ENCODE results near the gene ATP9B. TPM values are rescaled to one million over a fixed set of nuclear protein-coding genes. Genes with fewer than 3 reads are reported as not detected.

The ATP9B gene
- total RNA-seq, 1 donor = 29.3 TPM

DNA sequence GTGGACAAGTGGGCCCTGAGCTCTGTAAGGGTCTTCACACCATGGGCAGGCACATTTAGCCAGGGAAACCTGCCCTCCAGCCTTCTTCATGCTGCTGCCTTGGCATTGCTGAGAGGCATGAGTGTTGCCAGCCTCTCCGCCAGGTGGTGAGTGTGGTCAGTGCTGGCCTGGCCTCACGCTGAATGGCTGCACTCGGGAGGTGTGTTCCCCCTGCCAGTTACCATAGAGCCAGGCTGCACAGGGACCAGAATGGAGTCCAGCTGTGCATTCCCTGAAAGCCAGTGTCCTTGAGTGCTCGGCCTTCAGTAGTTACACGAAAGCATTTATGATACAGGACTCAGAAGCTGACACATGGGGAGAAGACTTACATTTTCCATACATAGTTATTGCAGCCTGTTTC, 139.7 kb downstream of the ATP9B start:
- Histone ChIP-seq H4K20me1 (ENCODE audit: insufficient read depth, low read length) (no peaks in the 10 kb centered on the region), H3K27me3 (ENCODE audit: insufficient read depth, low read length) (no peaks in the 10 kb centered on the region), H3K79me2 (ENCODE audit: insufficient read depth, low read length) (no peaks in the 10 kb centered on the region), H3K4me3 (ENCODE audit: insufficient read depth, low read length) (no peak overlapping the region), H3K4me2 (ENCODE audit: insufficient read depth, low read length) (no peak overlapping the region), H3K9me3 (ENCODE audit: low read depth, low read length) (no peaks in the 10 kb centered on the region), H3K36me3 (ENCODE audit: insufficient read depth, low read length) (no peaks in the 10 kb centered on the region), H2AFZ (ENCODE audit: low read length) (no peak overlapping the region), H3K4me1 (ENCODE audit: insufficient read depth, low read length) (no peaks in the 10 kb centered on the region), H3K27ac (ENCODE audit: low read depth, low read length) (no peak overlapping the region)
- no peak for DNase-seq (ENCODE audit: insufficient read length, low spot score, missing footprints)
- TF ChIP-seq, protein P1, sequence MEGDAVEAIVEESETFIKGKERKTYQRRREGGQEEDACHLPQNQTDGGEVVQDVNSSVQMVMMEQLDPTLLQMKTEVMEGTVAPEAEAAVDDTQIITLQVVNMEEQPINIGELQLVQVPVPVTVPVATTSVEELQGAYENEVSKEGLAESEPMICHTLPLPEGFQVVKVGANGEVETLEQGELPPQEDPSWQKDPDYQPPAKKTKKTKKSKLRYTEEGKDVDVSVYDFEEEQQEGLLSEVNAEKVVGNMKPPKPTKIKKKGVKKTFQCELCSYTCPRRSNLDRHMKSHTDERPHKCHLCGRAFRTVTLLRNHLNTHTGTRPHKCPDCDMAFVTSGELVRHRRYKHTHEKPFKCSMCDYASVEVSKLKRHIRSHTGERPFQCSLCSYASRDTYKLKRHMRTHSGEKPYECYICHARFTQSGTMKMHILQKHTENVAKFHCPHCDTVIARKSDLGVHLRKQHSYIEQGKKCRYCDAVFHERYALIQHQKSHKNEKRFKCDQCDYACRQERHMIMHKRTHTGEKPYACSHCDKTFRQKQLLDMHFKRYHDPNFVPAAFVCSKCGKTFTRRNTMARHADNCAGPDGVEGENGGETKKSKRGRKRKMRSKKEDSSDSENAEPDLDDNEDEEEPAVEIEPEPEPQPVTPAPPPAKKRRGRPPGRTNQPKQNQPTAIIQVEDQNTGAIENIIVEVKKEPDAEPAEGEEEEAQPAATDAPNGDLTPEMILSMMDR (IDR thresholded peaks at IDR 0.05; ENCODE audit: extremely low read depth, low read depth, low read length) = no peak

DNA sequence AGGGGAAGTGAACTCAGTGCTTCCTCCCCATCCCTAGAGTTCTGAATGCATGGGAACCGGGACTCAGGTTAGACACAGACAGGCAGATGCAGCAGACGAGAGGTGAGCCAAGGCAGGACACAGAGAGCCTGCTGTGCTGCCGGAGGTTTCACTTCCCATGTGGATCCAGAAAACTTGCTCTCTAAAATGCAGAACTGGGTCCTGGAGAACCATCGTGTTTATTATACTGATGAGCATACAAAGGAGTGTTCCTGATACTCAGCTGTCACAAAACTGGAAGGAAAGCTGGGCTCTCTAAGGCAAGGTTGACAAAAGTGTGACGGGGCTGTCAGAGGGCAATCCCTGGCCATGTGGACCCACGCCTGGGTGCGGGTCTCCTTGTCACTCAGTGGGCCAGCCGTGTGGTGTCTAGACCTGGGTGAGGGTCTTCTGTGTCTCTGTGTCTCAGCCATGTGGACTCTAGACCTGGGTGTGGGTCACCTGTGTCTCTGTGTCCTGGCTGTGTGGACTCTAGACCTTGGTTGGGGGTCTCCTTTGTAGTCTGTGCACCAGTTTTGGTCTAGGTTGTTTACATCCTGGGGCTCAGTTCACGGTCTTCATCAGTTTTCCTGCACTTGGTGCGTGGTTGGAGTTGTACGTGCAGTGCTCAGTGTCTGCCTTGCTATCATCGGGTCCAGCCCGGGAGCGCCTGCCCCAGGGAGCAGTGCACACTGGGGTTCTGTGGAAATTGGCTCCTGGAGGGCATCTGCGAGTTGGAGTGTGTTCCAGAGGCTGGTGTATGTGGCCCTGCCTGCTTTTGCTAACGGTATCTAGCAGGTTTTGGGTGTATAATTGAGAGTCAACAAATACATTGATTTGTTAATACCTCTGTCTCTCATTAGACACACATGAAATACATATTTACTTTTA, 141.1 kb downstream of the ATP9B start:
- H3K9me3 ChIP-seq (ENCODE audit: low read depth, low read length) = no peaks in the 10 kb centered on the region
- H3K36me3 ChIP-seq (ENCODE audit: insufficient read depth, low read length) = no peaks in the 10 kb centered on the region
- no peak overlapping the region for H3K4me3 ChIP-seq (ENCODE audit: insufficient read depth, low read length)
- H3K27ac ChIP-seq (ENCODE audit: low read depth, low read length) = no peak overlapping the region
- TF ChIP-seq, protein P1 (IDR thresholded peaks at IDR 0.05; ENCODE audit: extremely low read depth, low read depth, low read length) = no peak
- no peak overlapping the region for H3K4me2 ChIP-seq (ENCODE audit: insufficient read depth, low read length)
- no peaks in the 10 kb centered on the region for H3K27me3 ChIP-seq (ENCODE audit: insufficient read depth, low read length)
- no peak overlapping the region for H2AFZ ChIP-seq (ENCODE audit: low read length)
- no peaks in the 10 kb centered on the region for H3K4me1 ChIP-seq (ENCODE audit: insufficient read depth, low read length)
- no peaks in the 10 kb centered on the region for H3K79me2 ChIP-seq (ENCODE audit: insufficient read depth, low read length)
- no peak for DNase-seq (ENCODE audit: insufficient read length, low spot score, missing footprints)
- H4K20me1 ChIP-seq (ENCODE audit: insufficient read depth, low read length) = no peaks in the 10 kb centered on the region

DNA sequence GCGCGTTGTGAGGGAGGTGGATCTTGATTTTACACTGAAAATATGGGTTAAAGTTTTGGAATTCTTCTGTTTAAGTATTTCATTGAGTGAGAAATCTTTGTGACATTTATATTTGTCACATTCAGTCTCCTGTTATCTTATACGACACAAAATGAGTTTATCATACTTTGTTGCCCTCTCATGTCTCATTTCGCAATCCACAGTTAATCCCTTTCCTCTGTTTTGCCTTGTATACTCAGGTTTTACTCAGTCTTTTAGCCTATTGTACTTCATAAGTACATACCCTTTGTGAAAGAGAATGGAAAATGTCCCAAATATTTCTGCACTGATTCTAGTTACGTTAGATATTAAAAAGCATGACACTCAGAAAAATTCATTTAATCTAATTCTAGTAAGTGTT, 142.7 kb downstream of the ATP9B start:
- no peak for DNase-seq (ENCODE audit: insufficient read length, low spot score, missing footprints)
- Histone ChIP-seq H3K4me3 (ENCODE audit: insufficient read depth, low read length) (no peak overlapping the region), H3K4me2 (ENCODE audit: insufficient read depth, low read length) (no peak overlapping the region), H3K36me3 (ENCODE audit: insufficient read depth, low read length) (no peaks in the 10 kb centered on the region), H3K79me2 (ENCODE audit: insufficient read depth, low read length) (no peaks in the 10 kb centered on the region), H4K20me1 (ENCODE audit: insufficient read depth, low read length) (no peaks in the 10 kb centered on the region), H3K27ac (ENCODE audit: low read depth, low read length) (no peak overlapping the region), H3K9me3 (ENCODE audit: low read depth, low read length) (no peaks in the 10 kb centered on the region), H3K27me3 (ENCODE audit: insufficient read depth, low read length) (no peaks in the 10 kb centered on the region), H2AFZ (ENCODE audit: low read length) (no peak overlapping the region), H3K4me1 (ENCODE audit: insufficient read depth, low read length) (no peaks in the 10 kb centered on the region)
- TF ChIP-seq, protein P1 (IDR thresholded peaks at IDR 0.05; ENCODE audit: extremely low read depth, low read depth, low read length) = no peak

DNA sequence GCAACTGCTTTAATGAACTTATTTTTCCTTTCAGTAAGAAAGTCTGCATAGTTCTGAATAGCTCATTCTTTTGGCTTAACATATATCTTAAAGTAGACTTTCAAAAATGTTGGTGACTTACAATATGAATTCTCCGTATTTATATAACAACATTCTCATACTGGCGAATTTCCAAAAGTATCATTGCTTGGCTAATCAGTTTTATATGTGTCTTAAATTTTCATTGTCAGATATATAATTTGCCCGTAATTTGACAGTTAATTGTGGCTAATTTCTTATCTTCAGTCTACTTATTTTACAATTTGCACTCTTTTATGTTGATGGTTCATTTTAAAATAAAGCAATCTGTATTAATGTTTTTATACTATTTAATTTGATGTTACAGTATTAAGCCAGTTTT, 144.9 kb downstream of the ATP9B start:
- no peaks in the 10 kb centered on the region for H3K79me2 ChIP-seq (ENCODE audit: insufficient read depth, low read length)
- DNase-seq (ENCODE audit: insufficient read length, low spot score, missing footprints) = no peak

More for the DNA sequence above, 144.9 kb downstream of the ATP9B start:
- TF ChIP-seq, protein P1 (IDR thresholded peaks at IDR 0.05; ENCODE audit: extremely low read depth, low read depth, low read length) = no peak
- Histone ChIP-seq H3K27ac (ENCODE audit: low read depth, low read length) (no peak overlapping the region), H2AFZ (ENCODE audit: low read length) (no peak overlapping the region), H4K20me1 (ENCODE audit: insufficient read depth, low read length) (no peaks in the 10 kb centered on the region), H3K4me3 (ENCODE audit: insufficient read depth, low read length) (no peak overlapping the region), H3K4me1 (ENCODE audit: insufficient read depth, low read length) (no peaks in the 10 kb centered on the region), H3K4me2 (ENCODE audit: insufficient read depth, low read length) (no peak overlapping the region), H3K36me3 (ENCODE audit: insufficient read depth, low read length) (no peaks in the 10 kb centered on the region), H3K27me3 (ENCODE audit: insufficient read depth, low read length) (no peaks in the 10 kb centered on the region), H3K9me3 (ENCODE audit: low read depth, low read length) (no peaks in the 10 kb centered on the region)

Data from osteoblast (primary cell).